GM12872 (cell line): ENCODE data around the gene MME.

Experiments used
- CTCF ChIP-seq: IDR thresholded peaks from 3 replicates; pipeline ENCODE4 v1.5.1; 2011; ENCODE audit warnings: low read depth, mild to moderate bottlenecking, low read length, moderate library complexity; ENCODE audit not compliant: insufficient read depth

The MME gene

DNA sequence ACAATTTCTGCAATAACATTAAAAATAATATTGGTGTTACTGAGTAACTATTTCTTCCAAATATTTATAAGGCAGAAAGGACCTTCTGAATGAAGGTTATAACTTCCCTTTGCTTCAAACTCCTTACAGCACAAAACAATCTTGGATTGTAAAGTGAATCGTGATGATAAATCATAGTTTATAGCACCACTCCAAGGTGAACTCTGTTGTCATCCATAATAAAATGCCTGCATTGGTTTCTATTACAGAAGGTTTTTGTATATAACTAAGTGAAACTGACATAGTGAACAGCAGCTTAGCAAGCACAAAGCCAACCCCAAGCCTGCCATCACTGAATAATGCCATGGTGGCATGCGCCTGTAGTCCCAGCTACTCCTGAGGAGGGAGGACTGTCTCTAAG lies 86.3 kb downstream of the MME start:
- TF ChIP-seq CTCF = no peak

DNA sequence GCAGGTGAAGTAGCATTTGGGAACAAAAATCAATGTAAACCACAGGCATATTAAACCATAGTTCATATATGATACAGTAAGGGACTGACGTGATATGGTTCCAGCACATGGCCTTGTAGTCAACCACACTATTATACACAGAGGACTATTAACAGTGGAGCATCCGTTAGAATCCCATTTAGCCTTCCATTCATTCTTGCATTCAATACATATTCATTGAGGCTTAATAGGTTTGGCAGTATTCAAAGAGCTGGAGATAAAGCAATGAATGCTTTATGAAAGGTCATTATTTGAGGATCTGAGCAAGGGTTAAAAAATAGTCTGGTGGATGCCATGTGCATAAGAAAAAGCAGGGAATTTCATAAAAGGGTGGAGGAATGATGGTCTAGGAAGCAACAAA lies 89.1 kb downstream of the MME start:
- TF ChIP-seq CTCF = no peak

DNA sequence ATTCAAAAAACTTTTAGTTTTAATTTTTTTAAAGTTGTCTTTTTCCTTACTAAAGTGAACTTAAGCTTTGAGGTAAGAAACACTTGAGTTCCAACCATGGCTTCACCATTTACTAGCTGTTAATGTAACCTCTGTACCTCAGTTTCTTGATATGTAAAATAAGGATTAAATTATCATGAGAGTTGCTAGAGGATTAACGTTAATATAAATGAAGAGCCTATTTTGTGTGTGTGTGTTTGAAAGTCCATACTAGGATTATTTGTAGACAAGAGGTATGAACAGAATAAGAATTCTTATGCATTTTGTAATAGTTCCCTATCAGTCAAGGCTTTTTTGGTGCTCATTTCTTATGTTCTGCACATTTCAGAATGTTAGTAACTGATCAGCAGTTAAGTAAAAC lies 93.7 kb downstream of the MME start:
- TF ChIP-seq CTCF = no peak

DNA sequence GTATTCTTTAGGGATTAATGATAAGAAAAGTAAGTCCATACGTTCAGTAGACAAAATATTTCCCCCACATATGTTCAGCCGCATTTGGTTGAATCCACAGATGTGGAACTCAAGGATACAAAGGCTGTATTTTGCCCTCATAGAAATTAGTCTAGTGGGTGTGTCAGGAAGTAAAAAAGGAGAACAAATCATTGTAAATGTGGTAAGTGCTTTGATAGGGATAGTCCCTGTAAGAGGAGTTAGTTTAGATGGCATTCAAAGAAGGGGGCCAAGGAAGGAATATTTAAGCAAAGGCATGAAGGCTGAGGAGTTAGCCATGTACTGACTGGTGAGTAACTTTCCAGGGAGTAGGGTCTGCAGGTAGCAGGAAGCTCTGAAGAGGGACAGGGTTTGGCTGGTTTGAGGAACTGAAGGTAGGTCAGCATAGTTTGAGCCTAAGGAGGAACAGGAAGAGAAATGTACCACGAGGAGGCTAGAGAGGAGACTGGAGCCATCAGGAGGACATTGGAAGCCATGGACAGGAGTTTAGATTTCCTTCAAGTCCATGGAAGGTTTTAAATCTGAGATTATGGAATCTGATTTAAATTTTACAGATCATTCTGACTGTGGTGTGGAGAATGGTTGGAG lies 98.8 kb downstream of the MME start:
- TF ChIP-seq CTCF = no peak

- no peak for TF ChIP-seq CTCF
Observed at GRCh38 chr3:155179437-155179827, 99.3 kb downstream of the MME start.

GRCh38 chr3:155179966-155180757 lies 100.0 kb downstream of the MME start:
- TF ChIP-seq CTCF = no peak

DNA sequence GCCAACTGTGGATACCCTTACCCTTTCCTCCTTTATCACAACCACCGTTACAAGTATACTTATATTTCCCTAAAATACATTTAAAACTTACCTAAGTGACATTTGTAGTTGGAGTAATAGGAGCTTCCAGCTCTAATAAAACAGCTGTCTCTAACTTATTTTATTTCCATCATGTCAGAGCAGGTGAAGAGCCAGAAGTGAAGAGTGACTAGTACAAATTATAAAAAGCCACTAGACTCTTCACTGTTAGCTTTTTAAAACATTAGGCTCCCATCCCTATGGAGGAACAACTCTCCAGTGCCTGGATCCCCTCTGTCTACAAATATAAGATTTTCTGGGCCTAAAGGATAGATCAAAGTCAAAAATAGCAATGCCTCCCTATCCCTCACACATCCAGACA lies 102.3 kb downstream of the MME start:
- no peak for TF ChIP-seq CTCF
